H9 (cell line): ENCODE data around the gene TAF11L13. TPM values are rescaled to one million over a fixed set of nuclear protein-coding genes. Genes with fewer than 3 reads are reported as not detected.
"Not testable (repeated sequence)": the region's sequence is repeated elsewhere in the genome, so short reads cannot be mapped to it uniquely, and the experiment has no call there.

Experiments
- DNase-seq: peaks from one replicate; pipeline ENCODE4 v3.0.0-alpha.2; 2017
- H2AFZ ChIP-seq: one replicate; pipeline ENCODE4 v1.6.1; 2013; ENCODE audit warnings: mild to moderate bottlenecking, low read length, control low read depth, moderate library complexity
- H2AK5ac ChIP-seq: 2 replicates; pipeline ENCODE4 v1.6.1; 2013; ENCODE audit warnings: low read length, control low read depth, mixed read lengths; ENCODE audit not compliant: insufficient read length
- H2BK120ac ChIP-seq: one replicate; pipeline ENCODE4 v1.6.1; 2013; ENCODE audit warnings: low read depth, mild to moderate bottlenecking, low read length, control low read depth, inconsistent platforms; ENCODE audit not compliant: poor library complexity, severe bottlenecking
- H2BK12ac ChIP-seq: 2 replicates; pipeline ENCODE4 v1.6.1; 2013; ENCODE audit warnings: low read length, control low read depth, mixed read lengths, low read depth; ENCODE audit not compliant: insufficient read length
- H2BK15ac ChIP-seq: 2 replicates; pipeline ENCODE4 v1.6.1; 2013; ENCODE audit warnings: low read depth, low read length, control low read depth
- H2BK20ac ChIP-seq: one replicate; pipeline ENCODE4 v1.6.1; 2013; ENCODE audit warnings: low read depth, mild to moderate bottlenecking, low read length, control low read depth, inconsistent platforms; ENCODE audit not compliant: poor library complexity, severe bottlenecking
- H2BK5ac ChIP-seq: 2 replicates; pipeline ENCODE4 v1.6.1; 2013; ENCODE audit warnings: low read length, control low read depth, mixed read lengths; ENCODE audit not compliant: insufficient read length
- H3K14ac ChIP-seq: 2 replicates; pipeline ENCODE4 v1.6.1; 2013; ENCODE audit warnings: low read length, control low read depth; ENCODE audit not compliant: insufficient read depth
- H3K18ac ChIP-seq: 2 replicates; pipeline ENCODE4 v1.6.1; 2013; ENCODE audit warnings: low read depth, mild to moderate bottlenecking, mixed read lengths, low read length, control low read depth; ENCODE audit not compliant: insufficient read length
- H3K23ac ChIP-seq: 2 replicates; pipeline ENCODE4 v1.6.1; 2013; ENCODE audit warnings: low read length, control low read depth, mixed read lengths, low read depth; ENCODE audit not compliant: insufficient read length
- H3K23me2 ChIP-seq: 2 replicates; pipeline ENCODE4 v1.6.1; 2013; ENCODE audit warnings: low read depth, mild to moderate bottlenecking, mixed read lengths, low read length, control low read depth; ENCODE audit not compliant: insufficient read length, poor library complexity, severe bottlenecking
- H3K27ac ChIP-seq: 2 replicates; pipeline ENCODE4 v1.5.1; 2013; ENCODE audit warnings: low read length, control low read depth, mixed read lengths, low read depth; ENCODE audit not compliant: insufficient read length
- H3K27me3 ChIP-seq: 2 replicates; pipeline ENCODE4 v1.6.1; 2013; ENCODE audit warnings: low read length, control low read depth, inconsistent platforms; ENCODE audit not compliant: insufficient read depth
- H3K4ac ChIP-seq: 2 replicates; pipeline ENCODE4 v1.6.1; 2013; ENCODE audit warnings: low read depth, mild to moderate bottlenecking, control low read depth, inconsistent platforms, low read length, moderate library complexity
- H3K4me1 ChIP-seq: 2 replicates; pipeline ENCODE4 v1.6.1; 2013; ENCODE audit warnings: low read length, control low read depth, inconsistent platforms; ENCODE audit not compliant: insufficient read depth
- H3K4me2 ChIP-seq: 2 replicates; pipeline ENCODE4 v1.6.1; 2013; ENCODE audit warnings: low read length, control low read depth, mixed read lengths; ENCODE audit not compliant: insufficient read length, insufficient read depth
- H3K56ac ChIP-seq: 2 replicates; pipeline ENCODE4 v1.6.1; 2013; ENCODE audit warnings: low read depth, mild to moderate bottlenecking, mixed read lengths, low read length, control low read depth; ENCODE audit not compliant: insufficient read length
- H3K79me1 ChIP-seq: 2 replicates; pipeline ENCODE4 v1.6.1; 2013; ENCODE audit warnings: low read depth, mild to moderate bottlenecking, moderate library complexity, low read length, control low read depth, inconsistent platforms; ENCODE audit not compliant: insufficient read depth, poor library complexity, severe bottlenecking
- H3K79me2 ChIP-seq: 2 replicates; pipeline ENCODE4 v1.6.1; 2013; ENCODE audit warnings: low read length, control low read depth, inconsistent platforms; ENCODE audit not compliant: insufficient read depth
- H3K9ac ChIP-seq: 2 replicates; pipeline ENCODE4 v1.6.1; 2013; ENCODE audit warnings: low read length, control low read depth, mixed read lengths; ENCODE audit not compliant: insufficient read length; ENCODE audit errors: extremely low read depth
- H3K9me3 ChIP-seq: one replicate; pipeline ENCODE4 v1.6.1; 2013; ENCODE audit warnings: low read depth, low read length, inconsistent platforms; ENCODE audit not compliant: control insufficient read depth
- H3T11ph ChIP-seq: one replicate; pipeline ENCODE4 v1.6.1; 2013; ENCODE audit warnings: mild to moderate bottlenecking, low read length, control low read depth, inconsistent platforms
- H4K20me1 ChIP-seq: one replicate; pipeline ENCODE4 v1.6.1; 2013; ENCODE audit not compliant: control insufficient read depth, insufficient read length, insufficient read depth
- H4K5ac ChIP-seq: 2 replicates; pipeline ENCODE4 v1.6.1; 2013; ENCODE audit warnings: low read depth, mild to moderate bottlenecking, mixed read lengths, low read length, control low read depth; ENCODE audit not compliant: insufficient read length
- H4K8ac ChIP-seq: replicated peaks from 2 replicates; pipeline ENCODE4 v1.6.1; 2013; ENCODE audit warnings: low read length, control low read depth, mixed read lengths, low read depth; ENCODE audit not compliant: insufficient read length
- H4K91ac ChIP-seq: 2 replicates; pipeline ENCODE4 v1.6.1; 2013; ENCODE audit warnings: low read depth, mild to moderate bottlenecking, moderate library complexity, mixed read lengths, low read length, control low read depth; ENCODE audit not compliant: insufficient read length
- H3K27ac Mint-ChIP-seq, 3 experiments: 2 replicates in 2 of 3; 3 replicates in 1 of 3; pipeline ENCODE4 v1.8.0; 2020 to 2021; ENCODE audit warnings: mixed read lengths in 3 of 3, mild to moderate bottlenecking in 1 of 3, moderate library complexity in 1 of 3
- H3K27me3 Mint-ChIP-seq: 2 replicates; pipeline ENCODE4 v1.8.0; 2021; ENCODE audit warnings: low read depth, mild to moderate bottlenecking, moderate library complexity, mixed read lengths
- H3K36me3 Mint-ChIP-seq, 3 experiments: 2 replicates in 2 of 3; 3 replicates in 1 of 3; pipeline ENCODE4 v1.8.0; 2020 to 2021; ENCODE audit warnings: low read depth in 3 of 3, mixed read lengths in 3 of 3; ENCODE audit not compliant: insufficient read depth in 1 of 3
- H3K4me1 Mint-ChIP-seq, 2 experiments: 2 replicates each; pipeline ENCODE4 v1.8.0; 2020; ENCODE audit warnings: mixed read lengths in 2 of 2
- H3K4me3 Mint-ChIP-seq, 2 experiments: 2 replicates in 1 of 2; 3 replicates in 1 of 2; pipeline ENCODE4 v1.8.0; 2020 to 2021; ENCODE audit warnings: mild to moderate bottlenecking in 2 of 2, mixed read lengths in 2 of 2, moderate library complexity in 1 of 2
- H3K9me3 Mint-ChIP-seq, 2 experiments: 2 replicates in 1 of 2; 3 replicates in 1 of 2; pipeline ENCODE4 v1.8.0; 2020; ENCODE audit warnings: mild to moderate bottlenecking in 2 of 2, mixed read lengths in 2 of 2, moderate library complexity in 1 of 2
- CTCF ChIP-seq: fragments of 200-600 bp; sonication (generic); conservative IDR thresholded peaks from 3 replicates; pipeline ENCODE4 v1.8.0; 2021; ENCODE audit warnings: antibody characterized with exemption, mild to moderate bottlenecking
- WGBS: extraction: QIAGEN DNeasy Blood & Tissue Kit; methylation state at CpG from one replicate; pipeline ENCODE4 v1.1.7; 2013; ENCODE audit warnings: missing lambda C conversion rate, low lambda C conversion rate, mixed read lengths; ENCODE audit not compliant: insufficient read length; ENCODE audit errors: extremely low coverage; 5-methylcytosine and 5-hydroxymethylcytosine counted together
- total RNA-seq: library from RNA; stranded (reverse); gene quantifications from 2 replicates; pipeline ENCODE4 v1.2.1, GENCODE V29; 2021

Gene TAF11L13
- total RNA-seq, 1 experiment from 2014 or later, result not detected

- no peak overlapping the region for H3K4me3 Mint-ChIP-seq
- Histone ChIP-seq H3K79me2 (no peaks in the 10 kb centered on the region), H3T11ph (no peak overlapping the region), H4K5ac (no peak overlapping the region), H3K23ac (no peak overlapping the region), H3K9me3 (no peaks in the 10 kb centered on the region), H2BK12ac (no peak overlapping the region), H4K91ac (no peak overlapping the region), H2BK120ac (no peak overlapping the region), H3K79me1 (no peaks in the 10 kb centered on the region), H2AK5ac (no peak overlapping the region), H3K9ac (no peak overlapping the region), H2BK5ac (no peak overlapping the region), H4K8ac (no peak overlapping the region), H3K27ac (no peak overlapping the region), H2BK15ac (no peak overlapping the region), H3K4ac (no peak overlapping the region), H3K27me3 (no peaks in the 10 kb centered on the region), H3K14ac (no peak overlapping the region), H3K4me1 (no peaks in the 10 kb centered on the region), H2BK20ac (no peak overlapping the region), H2AFZ (no peak overlapping the region), H3K18ac (no peak overlapping the region), H3K56ac (no peak overlapping the region), H4K20me1 (no peaks in the 10 kb centered on the region), H3K4me2 (no peak overlapping the region), H3K23me2 (no peaks in the 10 kb centered on the region)
- H3K27me3 Mint-ChIP-seq, result no peaks in the 10 kb centered on the region
- H3K27ac Mint-ChIP-seq, result no peak overlapping the region
- no CpG with 5 or more reads among the region's 14 CpGs for WGBS
- H3K9me3 Mint-ChIP-seq, result no peaks in the 10 kb centered on the region
- TF ChIP-seq CTCF, result no peak
- peaks cover 0 to 3% of the 10 kb centered on the region in 2 experiments; a peak in 1 of 4 replicates for H3K4me1 Mint-ChIP-seq
- DNase-seq, result no peak
- H3K36me3 Mint-ChIP-seq, result no peaks in the 10 kb centered on the region
Measured at GRCh38 chr5:17604951-17605350, 26.9 kb upstream of the TAF11L13 start.

GRCh38 chr5:17607461-17607860 lies 24.4 kb upstream of the TAF11L13 start:
- not testable (repeated sequence) for H3K4me1 ChIP-seq, H2BK120ac ChIP-seq, H2BK15ac ChIP-seq, H3K9ac ChIP-seq, DNase-seq, H4K91ac ChIP-seq, H3K4me1 Mint-ChIP-seq, H3K27ac ChIP-seq, H3T11ph ChIP-seq, H2BK20ac ChIP-seq, H4K20me1 ChIP-seq, H2BK12ac ChIP-seq, H3K18ac ChIP-seq, H3K4ac ChIP-seq, H4K8ac ChIP-seq, H3K23me2 ChIP-seq, H3K27me3 Mint-ChIP-seq, H3K9me3 Mint-ChIP-seq, H2BK5ac ChIP-seq, H2AK5ac ChIP-seq, H3K56ac ChIP-seq, H3K36me3 Mint-ChIP-seq, H3K23ac ChIP-seq, H3K27me3 ChIP-seq, H3K4me2 ChIP-seq, H3K79me2 ChIP-seq, H3K14ac ChIP-seq, H3K9me3 ChIP-seq, H2AFZ ChIP-seq, H4K5ac ChIP-seq, H3K27ac Mint-ChIP-seq, H3K79me1 ChIP-seq
- no CpG with 5 or more reads among the region's 4 CpGs for WGBS
- peak overlapping the region in 1 of 2 experiments; percentile 45; a peak in 1 of 5 replicates for H3K4me3 Mint-ChIP-seq
